ENCODE measurements around the gene DOHH. TPM values are rescaled to one million over a fixed set of nuclear protein-coding genes. Genes with fewer than 3 reads are reported as not detected.

Gene DOHH
- total and polyA plus RNA-seq, 9 of the 15 experiments (the other 6 are each of a cell fraction or from before 2014, with no cell fraction given) = 0.14 to 47.2 (median 5.1) TPM

DNA sequence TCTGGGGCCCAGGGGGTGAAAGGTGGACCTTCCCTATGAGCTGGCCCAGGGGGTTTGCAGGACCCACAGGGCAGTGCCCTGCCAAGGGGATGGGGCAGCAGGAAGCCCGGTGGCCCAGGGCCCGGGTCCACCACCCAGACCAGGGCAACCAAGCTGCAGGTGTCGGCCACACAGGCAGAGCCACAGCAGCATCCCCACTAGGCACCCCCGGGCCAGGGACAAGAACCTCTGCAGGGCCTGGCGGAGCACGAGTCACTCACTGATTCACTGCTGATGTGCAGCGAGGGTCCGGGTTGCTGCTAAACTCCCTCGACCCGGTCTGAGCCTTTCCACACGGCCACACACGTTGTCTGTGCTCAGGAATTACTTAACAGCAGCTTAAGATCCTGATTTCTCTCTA, 14.5 kb upstream of the DOHH start:
- Histone ChIP-seq H3K27ac (ENCODE audit: extremely low read depth, low read depth, low read length) (no peak overlapping the region), H3K36me3 (ENCODE audit: control insufficient read depth, insufficient read depth, low read length) (peaks cover 31% of the 10 kb centered on the region; the same call in 2 of the 3 replicates), H3K9me3 (replicated peaks; ENCODE audit: control insufficient read depth, insufficient read depth, low read depth, low read length) (no peaks in the 10 kb centered on the region), H4K20me1 (replicated peaks; ENCODE audit: control insufficient read depth, insufficient read depth, low read length) (peaks cover 49% of the 10 kb centered on the region), H3K4me1 (replicated peaks in 1 of 2; ENCODE audit: control insufficient read depth in 2 of 2, insufficient read depth in 2 of 2, low read length in 2 of 2) (peaks cover 4 to 71% of the 10 kb centered on the region in 2 experiments; a peak in 4 of 5 replicates), H2AFZ (ENCODE audit: low read depth, low read length) (no peak overlapping the region), H3K9ac (ENCODE audit: insufficient read depth in 1 of 2, low read depth in 2 of 2, low read length in 2 of 2) (peak overlapping the region in 1 of 2 experiments; percentile 28; a peak in 1 of 4 replicates), H3K79me2 (ENCODE audit: control insufficient read depth, insufficient read depth, low read length) (peaks cover 82% of the 10 kb centered on the region), H3K27me3 (ENCODE audit: control insufficient read depth in 2 of 2, insufficient read depth in 2 of 2, low read length in 2 of 2) (no peaks in the 10 kb centered on the region), H3K9me1 (ENCODE audit: control insufficient read depth, insufficient read depth, low read length) (peaks cover 8% of the 10 kb centered on the region), H3K4me3 (no peak overlapping the region), H3K4me2 (ENCODE audit: insufficient read depth, low read length) (no peak overlapping the region)
- no peak for ATAC-seq
- BruUV-seq (replicated peaks) = no TSS peak
- TF ChIP-seq ZNF696 (CRISPR knock-in tag; conservative IDR thresholded peaks at IDR 0.05) (no peak), ZNF217 (CRISPR knock-in tag; IDR thresholded peaks at IDR 0.05) (no peak), POLR2G (IDR thresholded peaks at IDR 0.05; ENCODE audit: low read depth, low read length) (peak; percentile 37; the same call in 1 of the 2 replicates)
- TF ChIP-seq, protein P1, sequence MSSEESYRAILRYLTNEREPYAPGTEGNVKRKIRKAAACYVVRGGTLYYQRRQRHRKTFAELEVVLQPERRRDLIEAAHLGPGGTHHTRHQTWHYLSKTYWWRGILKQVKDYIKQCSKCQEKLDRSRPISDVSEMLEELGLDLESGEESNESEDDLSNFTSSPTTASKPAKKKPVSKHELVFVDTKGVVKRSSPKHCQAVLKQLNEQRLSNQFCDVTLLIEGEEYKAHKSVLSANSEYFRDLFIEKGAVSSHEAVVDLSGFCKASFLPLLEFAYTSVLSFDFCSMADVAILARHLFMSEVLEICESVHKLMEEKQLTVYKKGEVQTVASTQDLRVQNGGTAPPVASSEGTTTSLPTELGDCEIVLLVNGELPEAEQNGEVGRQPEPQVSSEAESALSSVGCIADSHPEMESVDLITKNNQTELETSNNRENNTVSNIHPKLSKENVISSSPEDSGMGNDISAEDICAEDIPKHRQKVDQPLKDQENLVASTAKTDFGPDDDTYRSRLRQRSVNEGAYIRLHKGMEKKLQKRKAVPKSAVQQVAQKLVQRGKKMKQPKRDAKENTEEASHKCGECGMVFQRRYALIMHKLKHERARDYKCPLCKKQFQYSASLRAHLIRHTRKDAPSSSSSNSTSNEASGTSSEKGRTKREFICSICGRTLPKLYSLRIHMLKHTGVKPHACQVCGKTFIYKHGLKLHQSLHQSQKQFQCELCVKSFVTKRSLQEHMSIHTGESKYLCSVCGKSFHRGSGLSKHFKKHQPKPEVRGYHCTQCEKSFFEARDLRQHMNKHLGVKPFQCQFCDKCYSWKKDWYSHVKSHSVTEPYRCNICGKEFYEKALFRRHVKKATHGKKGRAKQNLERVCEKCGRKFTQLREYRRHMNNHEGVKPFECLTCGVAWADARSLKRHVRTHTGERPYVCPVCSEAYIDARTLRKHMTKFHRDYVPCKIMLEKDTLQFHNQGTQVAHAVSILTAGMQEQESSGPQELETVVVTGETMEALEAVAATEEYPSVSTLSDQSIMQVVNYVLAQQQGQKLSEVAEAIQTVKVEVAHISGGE (CRISPR knock-in tag; IDR thresholded peaks at IDR 0.05) = no peak
- DNase-seq (ENCODE audit: extremely low read depth in 1 of 4, low spot score in 3 of 4) = no peak
- ChIA-PET POLR2A (no interaction called here), CTCF (ENCODE audit: low intra/inter-chr PET ratio) (no interaction called here)
- 62% methylated on average over 8 of the region's 12 CpGs for WGBS (ENCODE audit: insufficient coverage, low coverage, missing lambda C conversion rate)
- FAIRE-seq = no peak
- in situ Hi-C loops (cut with MboI) (no loop called here), intact Hi-C loops (cut with micrococcal nuclease) (no loop called here)
